NCI-H526 (cell line): Measurements from ENCODE around the gene FGD5.

Experiments used
- DNase-seq, 2 experiments: peaks; one replicate each; lab custom pipeline; 2025; lab: John Stamatoyannopoulos, UW

Gene FGD5

DNA sequence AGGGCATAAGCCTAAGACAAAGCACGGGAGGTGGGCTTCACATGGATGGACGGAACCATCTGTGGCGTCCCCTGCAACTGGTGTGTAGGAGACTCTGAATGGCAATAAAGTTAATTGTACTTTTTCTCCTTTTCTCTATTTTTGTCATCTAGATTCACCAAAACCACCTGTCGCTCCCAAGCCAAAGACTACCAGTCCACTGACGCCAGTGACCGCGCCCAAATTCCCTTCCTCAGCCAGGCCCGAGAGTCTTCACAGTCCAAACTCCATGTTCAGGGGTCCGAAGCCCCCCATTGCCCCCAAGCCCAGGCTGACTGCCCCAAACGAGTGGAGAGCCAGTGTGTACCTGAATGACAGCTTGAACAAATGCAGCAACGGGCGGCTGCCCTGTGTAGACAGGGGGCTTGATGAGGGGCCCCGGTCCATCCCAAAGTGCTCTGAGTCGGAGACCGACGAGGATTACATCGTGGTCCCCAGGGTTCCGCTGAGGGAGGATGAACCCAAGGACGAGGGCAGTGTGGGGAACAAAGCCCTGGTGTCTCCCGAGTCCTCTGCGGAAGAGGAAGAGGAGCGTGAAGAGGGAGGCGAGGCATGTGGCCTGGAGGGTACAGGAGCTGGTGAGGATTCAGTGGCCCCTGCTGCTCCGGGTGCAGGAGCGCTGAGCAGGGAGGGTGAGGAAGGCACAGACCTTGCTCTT lies at the start of gene FGD5:
TSS of gene FGD5 (plus strand) at position 159 of the 697 bp plus-strand sequence. CDS start at position 269, 110 bp downstream.
- no peak for DNase-seq

- no peak for DNase-seq
Observed at GRCh38 chr3:14769544-14770325, 49.0 kb upstream of the FGD5 start.

DNA sequence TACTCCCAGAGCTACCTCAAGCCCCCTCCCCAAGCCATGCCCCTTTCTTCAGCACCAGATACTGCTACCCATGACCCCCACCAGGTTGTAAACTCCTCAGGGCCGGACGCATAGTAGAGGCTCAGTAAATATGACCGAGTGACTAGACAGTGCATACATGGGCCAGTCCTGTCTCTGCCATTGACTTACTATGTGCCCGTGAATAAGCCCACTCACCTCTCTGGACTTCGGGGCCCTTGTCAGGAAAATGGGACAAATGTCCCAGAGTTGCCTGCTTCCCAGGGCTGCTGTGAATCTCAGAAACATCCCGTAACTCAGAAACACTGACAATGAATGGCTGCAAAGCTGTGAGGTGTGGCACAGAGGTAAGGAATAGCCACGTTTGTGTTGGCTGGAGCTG lies 48.2 kb upstream of the FGD5 start:
- no peak for DNase-seq

- DNase-seq, result no peak
Observed at GRCh38 chr3:14771593-14772497, 46.9 kb upstream of the FGD5 start.

- no peak for DNase-seq
Observed at GRCh38 chr3:14772533-14773138, 46.1 kb upstream of the FGD5 start.

DNA sequence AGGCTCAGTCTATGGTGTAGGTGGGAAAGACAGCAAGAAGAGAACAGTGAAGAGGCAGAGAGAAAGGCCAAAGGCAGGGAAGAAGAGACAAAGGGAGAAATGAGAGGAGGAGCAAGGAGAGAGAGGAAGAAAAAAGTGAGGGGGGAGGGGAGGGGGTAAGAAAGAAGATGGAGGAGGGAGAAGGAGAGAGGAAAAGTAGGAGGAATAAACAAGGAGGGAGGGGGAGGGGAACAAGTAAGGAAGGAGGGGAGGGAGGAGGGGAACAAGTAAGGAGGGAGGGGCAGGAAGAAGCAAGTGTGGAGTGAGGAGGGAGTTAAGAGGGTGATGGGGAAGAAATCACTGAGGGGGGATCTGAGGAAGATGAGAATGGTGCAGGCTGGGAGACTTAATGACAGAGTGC lies 45.5 kb upstream of the FGD5 start:
- no peak for DNase-seq

DNA sequence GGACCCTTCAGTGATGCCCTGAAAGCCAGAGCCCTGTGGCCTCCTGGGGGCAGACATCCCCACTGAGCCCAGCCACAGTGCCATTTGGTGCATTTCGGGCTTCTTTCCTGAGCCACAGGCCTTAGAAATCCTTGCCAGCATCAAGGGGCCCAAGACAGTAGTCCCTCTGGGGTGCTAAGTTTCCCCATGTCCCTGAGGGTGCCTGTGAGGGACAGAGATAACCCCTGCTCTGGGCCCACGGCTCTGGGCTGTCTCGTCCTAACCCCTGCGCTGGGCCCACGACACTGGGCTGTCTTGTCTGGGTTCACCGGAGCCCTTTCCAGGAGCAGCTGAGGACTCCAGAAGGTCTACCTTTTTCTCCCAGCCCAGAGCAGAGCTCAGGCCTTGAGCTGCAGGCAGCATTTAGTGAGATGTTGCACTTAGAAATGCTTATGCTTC lies 45.1 kb upstream of the FGD5 start:
- no peak for DNase-seq

- DNase-seq, result no peak
Observed at GRCh38 chr3:14774431-14774830, 44.3 kb upstream of the FGD5 start.

GRCh38 chr3:14775011-14775410 lies 43.8 kb upstream of the FGD5 start:
- DNase-seq, result no peak

DNA sequence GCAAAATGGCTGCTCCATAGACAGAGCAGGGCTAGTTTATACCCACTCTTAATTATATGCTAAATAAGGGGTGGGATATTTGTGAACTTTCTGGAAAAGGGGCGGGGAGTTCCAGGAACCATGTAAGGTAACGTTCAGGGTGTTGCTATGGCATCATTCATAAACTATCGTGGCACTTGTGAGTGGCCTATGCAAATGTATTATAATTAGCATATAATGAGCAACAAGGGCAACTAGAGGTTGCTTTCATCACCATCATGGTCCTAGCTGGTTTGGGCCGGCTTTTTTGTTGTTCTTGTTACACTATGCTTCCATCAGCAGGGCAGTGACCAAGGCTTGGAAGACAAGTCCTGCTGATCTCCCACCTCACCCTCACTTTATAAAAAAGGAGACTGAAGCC lies 43.2 kb upstream of the FGD5 start:
- peak; percentile 31 to 50 for DNase-seq

GRCh38 chr3:14779069-14779685 lies 39.6 kb upstream of the FGD5 start:
- DNase-seq, result no peak

DNA sequence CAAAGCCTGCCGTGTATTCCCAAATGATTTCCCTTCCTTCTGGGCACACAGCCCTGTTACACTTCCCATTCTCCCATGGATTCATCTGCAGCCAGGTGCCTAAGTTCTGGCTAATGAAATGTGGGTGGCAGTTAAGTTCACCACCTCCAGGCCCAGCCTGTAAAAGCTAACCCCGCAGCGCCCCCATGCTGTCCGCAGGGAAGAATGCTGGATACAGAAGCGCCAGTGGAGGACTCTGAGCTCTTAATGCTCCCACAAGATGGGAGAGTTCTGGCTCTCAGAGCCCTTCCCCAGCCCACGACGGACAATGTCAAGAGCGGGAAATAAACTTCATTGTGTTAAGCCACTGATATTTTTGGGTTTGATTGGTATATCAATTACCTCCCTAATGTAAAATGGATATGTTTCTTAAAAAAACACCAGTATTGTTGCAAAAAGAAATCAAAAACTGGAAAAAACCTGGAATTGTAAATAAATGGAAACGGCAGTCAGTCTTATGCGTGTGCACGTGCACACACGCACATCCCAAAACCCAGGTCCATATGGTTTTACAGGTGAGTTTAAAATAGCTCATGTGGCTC lies 37.7 kb upstream of the FGD5 start:
- DNase-seq, result peak; percentile 81 to 89

- no peak for DNase-seq
Observed at GRCh38 chr3:14783480-14784086, 35.2 kb upstream of the FGD5 start.

GRCh38 chr3:14784087-14784681 lies 34.6 kb upstream of the FGD5 start:
- DNase-seq, result peak; percentile 8 to 26

- DNase-seq, result no peak
Observed at GRCh38 chr3:14785207-14786155, 33.3 kb upstream of the FGD5 start.

DNA sequence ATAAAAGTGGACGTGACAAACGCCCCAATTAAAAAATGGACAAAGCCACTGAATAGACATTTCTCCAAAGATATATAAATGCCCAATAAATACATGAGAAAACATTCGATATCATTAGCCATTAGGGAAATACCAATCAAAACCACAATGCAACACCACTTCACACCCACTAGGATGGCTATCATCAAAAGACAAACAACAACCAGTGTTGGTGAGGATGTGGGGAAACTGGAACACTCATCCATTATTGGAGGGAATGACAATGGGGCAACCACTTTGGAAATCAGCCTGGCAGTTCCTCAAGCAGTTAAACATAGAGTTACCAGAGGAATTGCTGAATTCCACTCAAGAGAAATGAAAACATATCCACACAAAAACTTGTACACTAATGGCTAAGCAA lies 32.4 kb upstream of the FGD5 start:
- DNase-seq, result no peak

DNA sequence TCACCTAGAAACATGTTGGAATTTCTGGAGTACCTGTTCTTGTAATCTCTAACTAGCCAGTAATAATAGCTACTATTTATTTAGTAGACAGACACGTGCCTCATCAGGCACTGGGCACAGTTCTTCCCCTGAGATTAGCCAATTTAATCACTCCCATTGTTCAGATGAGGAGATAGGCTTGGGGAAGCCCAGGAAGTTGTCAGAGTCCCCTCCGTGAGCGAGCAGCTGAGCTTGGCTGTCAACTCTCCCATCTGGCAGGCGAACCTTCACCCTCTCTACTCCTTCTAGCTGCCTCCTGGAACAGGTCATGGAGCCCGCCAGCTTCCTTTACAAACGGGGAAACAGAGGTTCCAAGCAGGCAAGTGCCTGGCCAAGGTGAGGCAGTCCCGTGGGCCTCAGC lies 31.1 kb upstream of the FGD5 start:
- no peak for DNase-seq

DNA sequence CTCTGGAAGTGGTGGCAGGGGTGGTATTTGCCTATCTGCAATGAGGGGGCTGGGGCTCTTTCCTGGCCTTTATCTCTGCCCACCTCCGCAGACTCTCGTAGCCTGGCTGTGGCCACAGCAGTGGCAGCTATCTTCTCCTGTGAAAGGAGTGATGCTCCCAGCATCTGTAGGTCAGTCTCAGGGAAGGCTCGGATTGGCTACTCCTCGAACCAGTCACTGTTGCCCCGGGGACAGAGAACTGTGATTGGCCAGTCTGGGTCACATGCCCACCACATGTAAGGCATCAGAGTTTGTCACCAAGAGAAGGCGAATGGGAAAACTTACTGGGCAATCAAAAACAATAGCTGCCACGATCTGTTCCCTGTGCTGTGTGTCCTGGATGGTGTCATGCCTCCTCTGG lies 30.1 kb upstream of the FGD5 start:
- DNase-seq, result no peak

GRCh38 chr3:14789221-14789620 lies 29.5 kb upstream of the FGD5 start:
- DNase-seq, result no peak
